GM12864 (cell line): ENCODE data around the gene CADPS2.

Experiments used
- DNase-seq: peaks from one replicate; pipeline ENCODE4 v3.0.0-alpha.2; 2011; ENCODE audit warnings: low read depth
- H3K4me3 ChIP-seq: 2 replicates; pipeline ENCODE4 v1.5.1; 2011; ENCODE audit warnings: mild to moderate bottlenecking, low read depth, low read length, control low read depth
- CTCF ChIP-seq: IDR thresholded peaks from 2 replicates; pipeline ENCODE4 v1.5.1; 2011; ENCODE audit warnings: low read depth, mild to moderate bottlenecking, moderate library complexity, low read length, control low read depth, inconsistent platforms; ENCODE audit errors: missing control alignments

Gene CADPS2

GRCh38 chr7:122340427-122340826 lies 545.8 kb downstream of the CADPS2 start:
- DNase-seq: no peak
- H3K4me3 ChIP-seq: no peak overlapping the region
- TF ChIP-seq CTCF: no peak

- H3K4me3 ChIP-seq: no peak overlapping the region
- TF ChIP-seq CTCF: no peak
- no peak for DNase-seq
Measured at GRCh38 chr7:122339145-122339904, 546.9 kb downstream of the CADPS2 start.

GRCh38 chr7:122337011-122337410 lies 549.2 kb downstream of the CADPS2 start:
- H3K4me3 ChIP-seq: no peak overlapping the region
- no peak for TF ChIP-seq CTCF
- DNase-seq: no peak

- H3K4me3 ChIP-seq: no peak overlapping the region
- TF ChIP-seq CTCF: no peak
- DNase-seq: no peak
Measured at GRCh38 chr7:122329145-122329802, 557.0 kb downstream of the CADPS2 start.

- no peak for TF ChIP-seq CTCF
- no peak for DNase-seq
- H3K4me3 ChIP-seq: no peak overlapping the region
Measured at GRCh38 chr7:122327969-122328368, 558.3 kb downstream of the CADPS2 start.

GRCh38 chr7:122316467-122317388 lies 569.5 kb downstream of the CADPS2 start:
- no peak overlapping the region for H3K4me3 ChIP-seq
- TF ChIP-seq CTCF: no peak
- no peak for DNase-seq
